Sigmoid colon (tissue), 7 donors: ENCODE data around the gene BPI. TPM values are rescaled to one million over a fixed set of nuclear protein-coding genes. Genes with fewer than 3 reads are reported as not detected.
A peak's percentile ranks its signal among the peaks of the same experiment; 100 is the strongest.

Experiments
- DNase-seq: peaks from one replicate; pipeline ENCODE4 v3.0.0-alpha.2; 2019
- H3K27ac ChIP-seq, 4 donors: fragments of 200-600 bp; sonication (generic); one replicate each; pipeline ENCODE4 v1.5.1; 2016 to 2019; ENCODE audit warnings: mild to moderate bottlenecking in 1 of 4
- H3K27me3 ChIP-seq, 3 donors: fragments of 200-600 bp; sonication (generic); one replicate each; pipeline ENCODE4 v1.5.1; 2019; ENCODE audit warnings: mild to moderate bottlenecking in 1 of 3
- H3K36me3 ChIP-seq, 4 donors: fragments of 200-600 bp; sonication (generic); one replicate each; pipeline ENCODE4 v1.5.1; 2016 to 2019
- H3K4me1 ChIP-seq, 4 donors: fragments of 200-600 bp; sonication (generic); one replicate each; pipeline ENCODE4 v1.5.1; 2017 to 2019
- H3K4me3 ChIP-seq, 4 donors: fragments of 200-600 bp; sonication (generic); one replicate each; pipeline ENCODE4 v1.5.1; 2017 to 2019; ENCODE audit warnings: mild to moderate bottlenecking in 2 of 4, moderate library complexity in 1 of 4
- H3K9me3 ChIP-seq, 4 donors: fragments of 200-600 bp in 3 of 4; sonication (generic) in 3 of 4; one replicate each; pipeline versions ENCODE4 v1.5.1 to v1.6.1; 2013 to 2019
- EP300 ChIP-seq, 4 donors: sonication (generic); formaldehyde crosslinking; IDR thresholded peaks; one replicate each; pipeline ENCODE4 v1.6.1; 2017; ENCODE audit warnings: antibody characterized with exemption in 4 of 4
- POLR2A ChIP-seq, 2 donors: fragments of 450-650 bp; IDR thresholded peaks; one replicate each; pipeline ENCODE4 v1.6.1; 2016; ENCODE audit warnings: antibody characterized with exemption in 2 of 2, mild to moderate bottlenecking in 2 of 2, moderate library complexity in 2 of 2
- POLR2AphosphoS5 ChIP-seq, 4 donors: sonication (generic); formaldehyde crosslinking; IDR thresholded peaks; one replicate each; pipeline ENCODE4 v1.6.1; 2017; ENCODE audit warnings: antibody characterized with exemption in 4 of 4
- WGBS, 2 donors: extraction: QIAGEN DNeasy Blood & Tissue Kit; methylation state at CpG; one replicate each; pipeline ENCODE4 v1.1.7; 2013; 5-methylcytosine and 5-hydroxymethylcytosine counted together
- intact Hi-C: fragments of 100-400 bp; cut with DNase I; formaldehyde crosslinking; loops from one replicate; pipeline ENCODE4 v1.15.1; 2023
- polyA plus RNA-seq, 3 donors: library from polyadenylated mRNA; stranded (reverse); fragments of 200-250 nt; gene quantifications; one replicate each; pipeline ENCODE4 v1.2.3, GENCODE V29; 2013
- total RNA-seq, 4 donors: library from RNA; depleted of rRNA; stranded (reverse); fragments of >200 nt; gene quantifications; one replicate each; pipeline ENCODE4 v1.1.0, GENCODE V29; 2016
- TF ChIP-seq, protein P1 (sequence below), 4 experiments: fragments of 450-650 bp in 3 of 4; fragments of 200-600 bp in 1 of 4; IDR thresholded peaks; one replicate each; pipeline ENCODE4 v1.5.1; 2016 to 2019; ENCODE audit warnings: antibody characterized with exemption in 4 of 4, mild to moderate bottlenecking in 3 of 4, moderate library complexity in 2 of 4
- donor health status: healthy with polysubstance abuse.
- donor health status: Bipolar disorder and iron deficiency.
- donor health status: healthy.

BPI gene
- total and polyA plus RNA-seq, 7 donors, result 0.09 to 0.99 TPM; not detected in 5

DNA sequence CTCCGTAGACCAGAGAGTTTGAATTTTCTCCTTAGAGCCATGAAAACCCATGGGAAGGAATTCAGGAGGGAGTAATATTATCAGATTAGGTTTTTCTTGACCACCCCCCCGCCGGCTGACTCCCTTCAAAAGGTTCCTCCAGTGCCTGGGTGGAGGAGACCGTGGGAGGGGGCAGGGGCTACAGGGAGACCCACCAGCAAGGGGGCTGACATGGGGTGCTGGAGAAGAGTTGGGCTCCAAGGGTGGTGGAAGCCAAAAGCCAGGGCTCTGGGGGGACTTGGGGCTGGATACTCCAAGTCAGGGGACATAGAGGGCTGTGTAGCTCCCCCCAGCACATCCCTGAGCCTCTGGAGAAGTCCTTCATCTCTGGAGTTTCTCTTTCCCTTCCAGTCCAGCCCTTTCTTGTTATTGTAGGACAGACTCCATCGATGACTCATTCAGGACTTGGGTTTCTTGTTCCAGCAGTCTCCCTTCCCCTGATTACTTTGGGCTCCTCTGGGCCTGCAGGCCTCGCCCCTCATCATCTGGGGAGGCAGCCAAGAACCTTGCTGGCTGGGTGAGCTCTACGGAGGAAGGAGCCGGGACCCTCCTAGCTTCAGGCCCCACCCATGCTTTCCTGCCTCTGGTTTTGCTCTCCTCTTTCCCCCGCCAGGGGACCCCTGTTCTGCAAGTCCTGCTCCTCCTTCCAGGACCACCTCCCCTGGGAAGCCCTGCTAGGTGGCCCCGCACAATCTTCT lies 32.9 kb upstream of the BPI start:
- Histone ChIP-seq H3K9me3 (peaks cover 0 to 2% (median 0%) of the 10 kb centered on the region in 4 donors), H3K4me3 (no peak overlapping the region), H3K4me1 (peaks cover 0 to 14% (median 4%) of the 10 kb centered on the region in 4 donors), H3K27ac (peak overlapping the region; percentile 42 to 59 (median 50)), H3K36me3 (no peaks in the 10 kb centered on the region), H3K27me3 (no peaks in the 10 kb centered on the region)
- WGBS, 2 donors, result 54 to 73% methylated on average over 10 of the region's 10 CpGs
- peak; percentile 77 for DNase-seq
- TF ChIP-seq POLR2AphosphoS5 (IDR thresholded peaks at IDR 0.05) (peak in 2 of 4 donors; percentile 9 to 16), EP300 (IDR thresholded peaks at IDR 0.05) (no peak), POLR2A (IDR thresholded peaks at IDR 0.05) (no peak)
- intact Hi-C loops, result no loop called here

DNA sequence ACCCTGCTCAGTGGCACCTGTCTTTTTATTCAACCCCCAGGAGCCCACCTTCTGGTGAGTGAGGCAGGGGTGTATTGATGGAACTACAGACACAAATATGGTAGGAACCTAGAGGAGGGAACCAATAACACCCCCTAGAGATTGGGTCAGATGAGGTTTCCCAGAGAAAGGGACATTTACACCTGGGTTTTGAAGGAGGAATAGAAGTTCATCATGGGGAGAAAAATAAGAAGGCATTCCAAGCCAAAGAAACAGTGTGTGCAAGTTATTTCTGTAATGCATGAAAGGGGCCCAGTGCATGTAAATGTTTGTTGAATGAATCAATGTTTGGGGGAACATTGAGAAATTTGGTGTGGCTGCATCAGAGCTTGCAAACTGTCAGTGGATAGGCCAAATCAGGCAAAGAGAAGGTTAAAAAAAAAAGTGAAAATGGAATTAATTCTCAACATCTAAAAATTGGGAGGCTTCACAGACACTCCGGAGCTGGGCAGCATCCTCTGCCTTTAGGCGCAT lies 32.3 kb upstream of the BPI start:
- DNase-seq, result no peak
- 93 to 97% methylated on average over 2 of the region's 2 CpGs for WGBS, 2 donors

DNA sequence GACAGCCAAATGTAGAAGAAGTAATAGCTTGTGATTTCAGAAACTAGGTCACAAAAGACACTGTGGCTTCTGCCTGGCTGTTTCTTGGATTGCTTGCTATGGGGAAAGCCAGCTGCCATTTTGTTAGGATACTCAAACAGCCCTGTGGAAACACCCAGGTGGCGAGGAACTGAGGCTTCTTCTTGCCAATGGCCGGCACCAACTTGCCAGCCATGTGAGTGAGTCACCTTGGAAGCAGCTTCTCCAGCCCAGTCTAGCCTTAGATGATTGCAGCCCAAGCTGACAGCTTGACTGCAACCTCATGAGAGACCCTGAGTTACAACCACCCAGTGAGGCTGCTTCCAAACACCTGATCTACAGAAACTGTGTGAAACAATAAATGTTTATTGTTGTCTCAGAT lies 31.6 kb upstream of the BPI start:
- Histone ChIP-seq H3K36me3 (no peaks in the 10 kb centered on the region), H3K4me1 (peaks cover 0 to 14% (median 4%) of the 10 kb centered on the region in 4 donors), H3K4me3 (no peak overlapping the region), H3K9me3 (peaks cover 0 to 2% (median 0%) of the 10 kb centered on the region in 4 donors), H3K27ac (peak overlapping the region in 2 of 4 donors; percentile 19 to 25), H3K27me3 (no peaks in the 10 kb centered on the region)
- 77 to 85% methylated on average over 2 of the region's 2 CpGs for WGBS, 2 donors
- DNase-seq, result peak; percentile 38
- intact Hi-C loops, result no loop called here
- TF ChIP-seq POLR2AphosphoS5 (IDR thresholded peaks at IDR 0.05), result no peak
- TF ChIP-seq, protein P1, sequence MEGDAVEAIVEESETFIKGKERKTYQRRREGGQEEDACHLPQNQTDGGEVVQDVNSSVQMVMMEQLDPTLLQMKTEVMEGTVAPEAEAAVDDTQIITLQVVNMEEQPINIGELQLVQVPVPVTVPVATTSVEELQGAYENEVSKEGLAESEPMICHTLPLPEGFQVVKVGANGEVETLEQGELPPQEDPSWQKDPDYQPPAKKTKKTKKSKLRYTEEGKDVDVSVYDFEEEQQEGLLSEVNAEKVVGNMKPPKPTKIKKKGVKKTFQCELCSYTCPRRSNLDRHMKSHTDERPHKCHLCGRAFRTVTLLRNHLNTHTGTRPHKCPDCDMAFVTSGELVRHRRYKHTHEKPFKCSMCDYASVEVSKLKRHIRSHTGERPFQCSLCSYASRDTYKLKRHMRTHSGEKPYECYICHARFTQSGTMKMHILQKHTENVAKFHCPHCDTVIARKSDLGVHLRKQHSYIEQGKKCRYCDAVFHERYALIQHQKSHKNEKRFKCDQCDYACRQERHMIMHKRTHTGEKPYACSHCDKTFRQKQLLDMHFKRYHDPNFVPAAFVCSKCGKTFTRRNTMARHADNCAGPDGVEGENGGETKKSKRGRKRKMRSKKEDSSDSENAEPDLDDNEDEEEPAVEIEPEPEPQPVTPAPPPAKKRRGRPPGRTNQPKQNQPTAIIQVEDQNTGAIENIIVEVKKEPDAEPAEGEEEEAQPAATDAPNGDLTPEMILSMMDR (IDR thresholded peaks at IDR 0.05), result no peak
- no peak for TF ChIP-seq POLR2A (IDR thresholded peaks at IDR 0.05)
- TF ChIP-seq EP300 (IDR thresholded peaks at IDR 0.05), result no peak

More for the DNA sequence above, 32.3 kb upstream of the BPI start:
- TF ChIP-seq POLR2AphosphoS5 (IDR thresholded peaks at IDR 0.05) (no peak), POLR2A (IDR thresholded peaks at IDR 0.05) (no peak), EP300 (IDR thresholded peaks at IDR 0.05) (no peak)
- TF ChIP-seq, protein P1 (IDR thresholded peaks at IDR 0.05), result no peak
- Histone ChIP-seq H3K4me3 (no peak overlapping the region), H3K27me3 (no peaks in the 10 kb centered on the region), H3K27ac (peak overlapping the region in 3 of 4 donors; percentile 45 to 50 (median 49)), H3K36me3 (no peaks in the 10 kb centered on the region), H3K4me1 (peaks cover 0 to 14% (median 4%) of the 10 kb centered on the region in 4 donors), H3K9me3 (peaks cover 0 to 2% (median 0%) of the 10 kb centered on the region in 4 donors)
- intact Hi-C loops, result no loop called here

DNA sequence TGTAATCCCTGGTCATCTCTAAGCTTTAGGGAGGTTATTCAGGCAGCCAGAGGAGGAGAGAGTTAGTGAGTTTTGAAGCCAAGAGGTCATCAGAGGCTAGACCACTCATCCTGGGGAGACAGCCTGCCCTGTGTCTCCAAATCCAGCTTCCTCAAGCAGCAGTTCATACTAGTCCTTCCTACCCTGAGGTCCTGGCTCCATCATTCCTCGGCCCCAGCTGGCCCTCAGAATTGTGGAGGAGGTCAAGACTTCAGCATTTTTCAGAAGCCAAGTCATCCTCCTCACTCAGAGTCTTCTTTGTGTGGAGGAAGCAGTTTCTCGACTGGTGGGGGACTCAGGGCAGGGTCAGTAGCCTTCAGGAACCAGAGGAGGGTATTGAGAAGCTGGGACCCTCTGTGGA lies 31.0 kb upstream of the BPI start:
- TF ChIP-seq EP300 (IDR thresholded peaks at IDR 0.05), result no peak
- TF ChIP-seq POLR2AphosphoS5 (IDR thresholded peaks at IDR 0.05), result no peak
- TF ChIP-seq, protein P1 (IDR thresholded peaks at IDR 0.05), result no peak
- no peak for TF ChIP-seq POLR2A (IDR thresholded peaks at IDR 0.05)
- H3K36me3 ChIP-seq, result no peaks in the 10 kb centered on the region
- H3K4me3 ChIP-seq, result no peak overlapping the region
- H3K4me1 ChIP-seq, result peaks cover 0 to 14% (median 4%) of the 10 kb centered on the region in 4 donors
- peaks cover 0 to under 1% (median 0%) of the 10 kb centered on the region in 3 donors for H3K27me3 ChIP-seq
- peak; percentile 52 for DNase-seq
- H3K27ac ChIP-seq, result peak overlapping the region in 2 of 4 donors; percentile 19 to 25
- peaks cover 0 to 2% (median 0%) of the 10 kb centered on the region in 4 donors for H3K9me3 ChIP-seq
- 51 to 63% methylated on average over 2 of the region's 2 CpGs for WGBS, 2 donors
- intact Hi-C loops, result no loop called here
